Thyroid gland (tissue), 4 donors: ENCODE data around the gene RHOBTB1.
"Not testable (repeated sequence)": the region's sequence is repeated elsewhere in the genome, so short reads cannot be mapped to it uniquely, and the experiment has no call there.

Source experiments
- CTCF ChIP-seq, 6 experiments: fragments of 200-600 bp in 3 of 6; fragments of 450-650 bp in 3 of 6; sonication (generic) in 3 of 6; IDR thresholded peaks; one replicate each; pipeline ENCODE4 v1.5.1; 2016 to 2019; ENCODE audit warnings: antibody characterized with exemption in 6 of 6, mild to moderate bottlenecking in 2 of 6, inconsistent platforms in 1 of 6, moderate library complexity in 1 of 6
- POLR2A ChIP-seq, 2 donors: fragments of 450-650 bp; IDR thresholded peaks; one replicate each; pipeline ENCODE4 v1.6.1; 2017; ENCODE audit warnings: antibody characterized with exemption in 2 of 2, mild to moderate bottlenecking in 2 of 2, moderate library complexity in 1 of 2

GRCh38 chr10:60841227-60841626 is 102.8 kb downstream of the RHOBTB1 start:
- TF ChIP-seq CTCF, POLR2A (IDR thresholded peaks at IDR 0.05): not testable (repeated sequence)
